GM12878 (cell line): ENCODE results near the gene KCNH5. TPM values are rescaled to one million over a fixed set of nuclear protein-coding genes. Genes with fewer than 3 reads are reported as not detected.

ENCODE experiments used
- ATAC-seq: fragments of 200-7000 bp; cut with Tn5 transposase; 3 replicates; pipeline ENCODE4 v1.9.1; 2020; ENCODE audit warnings: mild to moderate bottlenecking, moderate library complexity
- BruUV-seq: library from RNA; stranded (reverse); fragments of 400-500 nt; replicated peaks from 2 replicates; lab custom pipeline; 2021; lab: Mats Ljungman, UMichigan
- CTCF ChIA-PET: fragments of 300-600 bp; sonication (Branson Sonifier 250); formaldehyde crosslinking; extraction: SDS; loops from one replicate; lab custom pipeline; 2021; ENCODE audit warnings: inconsistent platforms; lab: Yijun Ruan, JAX
- POLR2A ChIA-PET: fragments of 350-600 bp; formaldehyde crosslinking; extraction: SDS; loops from one replicate; lab custom pipeline; 2021; ENCODE audit warnings: inconsistent platforms; lab: Charles Lee
- RAD21 ChIA-PET: fragments of 300-600 bp; sonication (Branson Sonifier 250); formaldehyde crosslinking; loops from one replicate; lab custom pipeline; 2023; ENCODE audit warnings: antibody characterized with exemption; ENCODE audit not compliant: unreplicated experiment; lab: Charles Lee
- SMC1A ChIA-PET: fragments of 300-600 bp; sonication (Branson Sonifier 250); formaldehyde crosslinking; loops from one replicate; lab custom pipeline; 2023; ENCODE audit not compliant: unreplicated experiment, uncharacterized antibody; lab: Charles Lee
- DNase-seq: peaks from one replicate; pipeline ENCODE4 v3.0.0-alpha.2; 2011; ENCODE audit warnings: low read depth, low spot score
- FAIRE-seq: peaks from 3 replicates; lab custom pipeline; 2011; peaks lifted over from hg19 to GRCh38; lab: Jason Lieb, UNC
- H2AFZ ChIP-seq: 2 replicates; pipeline ENCODE4 v1.6.0; 2011; ENCODE audit warnings: low read depth, low read length, control low read depth; ENCODE audit not compliant: control insufficient read depth
- H3K27ac ChIP-seq: 2 replicates; pipeline ENCODE4 v1.5.1; 2011; ENCODE audit warnings: control low read depth; ENCODE audit not compliant: control insufficient read depth, insufficient read depth
- H3K27me3 ChIP-seq, 2 experiments: replicated peaks in 1 of 2; 2 replicates each; pipeline versions ENCODE4 v1.6.0 to v1.6.1; 2011; ENCODE audit warnings: low read length in 1 of 2; ENCODE audit not compliant: control insufficient read depth in 2 of 2, insufficient read depth in 2 of 2
- H3K36me3 ChIP-seq, 2 experiments: 2 replicates each; pipeline ENCODE4 v1.5.1; 2011; ENCODE audit warnings: low read length in 1 of 2; ENCODE audit not compliant: control insufficient read depth in 2 of 2, insufficient read depth in 2 of 2
- H3K4me1 ChIP-seq: 2 replicates; pipeline ENCODE4 v1.6.1; 2011; ENCODE audit warnings: mild to moderate bottlenecking, low read length, moderate library complexity, mixed read lengths; ENCODE audit not compliant: control insufficient read depth, insufficient read depth
- H3K4me2 ChIP-seq: 2 replicates; pipeline ENCODE4 v1.6.0; 2011; ENCODE audit warnings: control low read depth; ENCODE audit not compliant: control insufficient read depth, insufficient read depth
- H3K4me3 ChIP-seq: fragments of 200-600 bp; sonication (generic); 2 replicates; pipeline ENCODE4 v1.5.1; 2016
- H3K79me2 ChIP-seq: 2 replicates; pipeline ENCODE4 v1.6.0; 2011; ENCODE audit warnings: low read length; ENCODE audit not compliant: control insufficient read depth, insufficient read depth
- H3K9ac ChIP-seq: 2 replicates; pipeline ENCODE4 v1.8.0; 2011; ENCODE audit warnings: low read length, control low read depth, mixed read lengths; ENCODE audit not compliant: control insufficient read depth, insufficient read depth
- H3K9me3 ChIP-seq: replicated peaks from 3 replicates; pipeline ENCODE4 v1.5.1; 2011; ENCODE audit warnings: mild to moderate bottlenecking, low read length; ENCODE audit not compliant: control insufficient read depth, insufficient read depth
- H4K20me1 ChIP-seq: 2 replicates; pipeline ENCODE4 v1.6.0; 2011; ENCODE audit not compliant: control insufficient read depth, insufficient read depth
- CREM ChIP-seq: IDR thresholded peaks from 2 replicates; pipeline ENCODE4 v1.6.1; 2014; ENCODE audit warnings: antibody characterized with exemption, low read depth
- DPF2 ChIP-seq: fragments of 450-650 bp; IDR thresholded peaks from 2 replicates; pipeline ENCODE4 v1.6.1; 2017; ENCODE audit warnings: mild to moderate bottlenecking
- GABPA ChIP-seq: IDR thresholded peaks from 2 replicates; pipeline ENCODE4 v1.6.1; 2014; ENCODE audit warnings: antibody characterized with exemption, low read depth, mild to moderate bottlenecking, inconsistent platforms
- NR2C1 ChIP-seq: fragments of 450-650 bp; IDR thresholded peaks from 2 replicates; pipeline ENCODE4 v1.6.1; 2017; ENCODE audit warnings: antibody characterized with exemption, mild to moderate bottlenecking, moderate library complexity
- NR2C2 ChIP-seq: IDR thresholded peaks from 2 replicates; pipeline ENCODE4 v1.6.1; 2011; ENCODE audit warnings: borderline replicate concordance, low read depth; ENCODE audit not compliant: control insufficient read depth, insufficient read length
- PAX5 ChIP-seq: IDR thresholded peaks from 2 replicates; pipeline ENCODE4 v1.6.1; 2011; ENCODE audit warnings: low read depth, low read length, borderline replicate concordance
- PML ChIP-seq: IDR thresholded peaks from 2 replicates; pipeline ENCODE4 v1.6.1; 2012; ENCODE audit warnings: low read length, inconsistent platforms
- SIN3A ChIP-seq: IDR thresholded peaks from 2 replicates; pipeline ENCODE4 v1.6.1; 2012; ENCODE audit warnings: low read depth, low read length, improper control_type of control experiment
- SREBF1 ChIP-seq: IDR thresholded peaks from 2 replicates; pipeline ENCODE4 v1.6.1; 2012; ENCODE audit warnings: mild to moderate bottlenecking, low read length
- YBX1 ChIP-seq: fragments of 450-650 bp; IDR thresholded peaks from 2 replicates; pipeline ENCODE4 v1.6.1; 2016; ENCODE audit warnings: antibody characterized with exemption
- ZSCAN29 ChIP-seq: fragments of 450-650 bp; IDR thresholded peaks from 2 replicates; pipeline ENCODE4 v1.6.1; 2017; ENCODE audit warnings: mild to moderate bottlenecking, moderate library complexity
- WGBS: methylation state at CpG from one replicate; pipeline ENCODE4 v1.1.6; 2016; ENCODE audit warnings: low lambda C conversion rate; ENCODE audit not compliant: insufficient replicate concordance, insufficient coverage; ENCODE audit errors: missing lambda C conversion rate; 5-methylcytosine and 5-hydroxymethylcytosine counted together
- in situ Hi-C: fragments of 300-500 bp; cut with MboI; formaldehyde crosslinking; loops from 9 replicates; pipeline ENCODE4 v1.14.3; 2018; ENCODE audit warnings: mixed read lengths
- intact Hi-C: fragments of 100-400 bp; cut with micrococcal nuclease; formaldehyde crosslinking; loops from one replicate; pipeline ENCODE4 v1.14.2; 2022; ENCODE audit not compliant: unreplicated experiment
- polyA plus RNA-seq, 11 experiments: library from polyadenylated mRNA; depleted of rRNA in 4 of 11; unstranded in 6 of 11; stranded (reverse) in 5 of 11; fragments of >200 nt; fragmentation: Nextera tagmentation in 4 of 11; fragmentation: Illumina TruSeq in 1 of 11; extraction: Ambion mirVana in 4 of 11; extraction: Trizol in 1 of 11; gene quantifications; 1 replicate in 1 of 11; 2 replicates in 10 of 11; pipeline versions ENCODE4 v1.2.1 to v1.2.3, GENCODE V29; 2011 to 2016; ENCODE audit warnings: inconsistent platforms in 2 of 11, missing spikeins in 2 of 11, low read depth in 1 of 11
- total RNA-seq, 4 experiments: library from RNA; depleted of rRNA in 3 of 4; stranded (reverse); fragments of >200 nt in 3 of 4; fragmentation: Illumina TruSeq in 1 of 4; extraction: Trizol in 1 of 4; gene quantifications; 2 replicates each; pipeline versions ENCODE4 v1.2.1 to v1.2.3, GENCODE V29; 2013 to 2021
- TF ChIP-seq, protein P1 (sequence below): IDR thresholded peaks from 2 replicates; pipeline ENCODE4 v1.6.1; 2012; ENCODE audit warnings: mild to moderate bottlenecking, low read depth, low read length
- TF ChIP-seq, protein P2 (sequence below): IDR thresholded peaks from 2 replicates; pipeline ENCODE4 v1.6.1; 2011; ENCODE audit warnings: mild to moderate bottlenecking, low read depth, low read length, moderate library complexity; ENCODE audit not compliant: insufficient replicate concordance

The KCNH5 gene
- total and polyA plus RNA-seq, 10 of the 15 experiments (the other 5 are each of a cell fraction or from before 2014, with no cell fraction given): under 0.01 to 0.04 (median 0.04) TPM; not detected in 7

DNA sequence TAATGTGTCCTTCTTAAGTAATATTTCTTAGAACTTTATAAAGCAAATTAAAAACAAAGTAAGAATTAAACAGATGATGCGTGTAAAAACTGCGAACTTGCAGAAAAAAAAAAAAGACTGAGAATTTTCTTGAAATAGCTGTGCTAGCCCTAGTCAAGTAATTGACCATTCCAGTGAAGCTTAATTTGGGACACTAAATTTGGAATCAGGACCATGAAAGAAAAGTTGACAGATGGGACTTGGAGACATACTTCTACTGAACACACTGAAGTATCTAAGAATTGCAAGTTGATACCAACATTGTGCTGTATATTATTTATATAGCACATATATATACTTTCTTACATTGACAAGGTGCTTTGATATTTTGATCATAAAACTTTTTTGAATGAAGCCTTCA, 386.6 kb downstream of the KCNH5 start:
- H3K27ac ChIP-seq: no peak overlapping the region
- H3K4me2 ChIP-seq: no peak overlapping the region
- DNase-seq: no peak
- no peak for ATAC-seq
- 100% methylated on average over 2 of the region's 2 CpGs for WGBS
- ChIA-PET CTCF (no interaction called here), POLR2A (no interaction called here), SMC1A (interaction anchor here (0.7 kb wide), 1 partner anchor 56 kb away, joined by 3 read pairs; no protein-coding TSS in a partner anchor), RAD21 (no interaction called here)
- no TSS peak for BruUV-seq
- H2AFZ ChIP-seq: no peak overlapping the region
- no peaks in the 10 kb centered on the region for H3K27me3 ChIP-seq
- H3K36me3 ChIP-seq: no peaks in the 10 kb centered on the region
- H3K9me3 ChIP-seq: no peaks in the 10 kb centered on the region
- no peaks in the 10 kb centered on the region for H3K79me2 ChIP-seq
- H3K4me1 ChIP-seq: no peaks in the 10 kb centered on the region
- in situ Hi-C loops (no loop called here), intact Hi-C loops (no loop called here)
- H3K9ac ChIP-seq: no peak overlapping the region
- no peak for TF ChIP-seq GABPA
- no peaks in the 10 kb centered on the region for H4K20me1 ChIP-seq
- no peak for FAIRE-seq
- no peak overlapping the region for H3K4me3 ChIP-seq

DNA sequence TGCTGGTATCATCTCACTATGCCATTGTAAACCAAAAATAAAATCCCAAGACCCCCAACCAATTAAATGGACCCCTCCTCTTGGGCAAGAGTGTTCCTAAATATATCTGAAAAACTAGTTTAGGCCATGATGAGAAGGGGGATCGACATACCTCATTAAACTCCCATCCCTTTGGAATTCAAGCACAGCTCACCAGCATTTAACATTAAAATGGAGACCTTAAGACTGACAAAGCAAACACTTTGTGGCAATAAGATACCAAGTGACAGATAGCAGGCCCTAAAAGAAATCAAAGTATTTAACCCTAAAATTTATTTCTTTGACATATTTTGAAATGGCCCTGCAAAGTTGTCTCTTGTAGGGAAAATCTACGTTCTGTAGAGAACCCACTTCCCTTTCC, 387.9 kb downstream of the KCNH5 start:
- 0% methylated on average over 2 of the region's 2 CpGs for WGBS
- Histone ChIP-seq H3K9me3 (no peaks in the 10 kb centered on the region), H3K4me3 (no peak overlapping the region), H4K20me1 (no peaks in the 10 kb centered on the region), H3K36me3 (no peaks in the 10 kb centered on the region), H3K79me2 (no peaks in the 10 kb centered on the region), H2AFZ (no peak overlapping the region), H3K9ac (no peak overlapping the region), H3K4me2 (no peak overlapping the region), H3K27ac (no peak overlapping the region), H3K4me1 (no peaks in the 10 kb centered on the region), H3K27me3 (no peaks in the 10 kb centered on the region)
- DNase-seq (no peak), FAIRE-seq (no peak), ATAC-seq (no peak)
- no peak for TF ChIP-seq SREBF1
- TF ChIP-seq, protein P1, sequence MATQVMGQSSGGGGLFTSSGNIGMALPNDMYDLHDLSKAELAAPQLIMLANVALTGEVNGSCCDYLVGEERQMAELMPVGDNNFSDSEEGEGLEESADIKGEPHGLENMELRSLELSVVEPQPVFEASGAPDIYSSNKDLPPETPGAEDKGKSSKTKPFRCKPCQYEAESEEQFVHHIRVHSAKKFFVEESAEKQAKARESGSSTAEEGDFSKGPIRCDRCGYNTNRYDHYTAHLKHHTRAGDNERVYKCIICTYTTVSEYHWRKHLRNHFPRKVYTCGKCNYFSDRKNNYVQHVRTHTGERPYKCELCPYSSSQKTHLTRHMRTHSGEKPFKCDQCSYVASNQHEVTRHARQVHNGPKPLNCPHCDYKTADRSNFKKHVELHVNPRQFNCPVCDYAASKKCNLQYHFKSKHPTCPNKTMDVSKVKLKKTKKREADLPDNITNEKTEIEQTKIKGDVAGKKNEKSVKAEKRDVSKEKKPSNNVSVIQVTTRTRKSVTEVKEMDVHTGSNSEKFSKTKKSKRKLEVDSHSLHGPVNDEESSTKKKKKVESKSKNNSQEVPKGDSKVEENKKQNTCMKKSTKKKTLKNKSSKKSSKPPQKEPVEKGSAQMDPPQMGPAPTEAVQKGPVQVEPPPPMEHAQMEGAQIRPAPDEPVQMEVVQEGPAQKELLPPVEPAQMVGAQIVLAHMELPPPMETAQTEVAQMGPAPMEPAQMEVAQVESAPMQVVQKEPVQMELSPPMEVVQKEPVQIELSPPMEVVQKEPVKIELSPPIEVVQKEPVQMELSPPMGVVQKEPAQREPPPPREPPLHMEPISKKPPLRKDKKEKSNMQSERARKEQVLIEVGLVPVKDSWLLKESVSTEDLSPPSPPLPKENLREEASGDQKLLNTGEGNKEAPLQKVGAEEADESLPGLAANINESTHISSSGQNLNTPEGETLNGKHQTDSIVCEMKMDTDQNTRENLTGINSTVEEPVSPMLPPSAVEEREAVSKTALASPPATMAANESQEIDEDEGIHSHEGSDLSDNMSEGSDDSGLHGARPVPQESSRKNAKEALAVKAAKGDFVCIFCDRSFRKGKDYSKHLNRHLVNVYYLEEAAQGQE: no peak
- TF ChIP-seq DPF2: no peak
- TF ChIP-seq CREM: no peak
- TF ChIP-seq PML: no peak
- TF ChIP-seq, protein P2, sequence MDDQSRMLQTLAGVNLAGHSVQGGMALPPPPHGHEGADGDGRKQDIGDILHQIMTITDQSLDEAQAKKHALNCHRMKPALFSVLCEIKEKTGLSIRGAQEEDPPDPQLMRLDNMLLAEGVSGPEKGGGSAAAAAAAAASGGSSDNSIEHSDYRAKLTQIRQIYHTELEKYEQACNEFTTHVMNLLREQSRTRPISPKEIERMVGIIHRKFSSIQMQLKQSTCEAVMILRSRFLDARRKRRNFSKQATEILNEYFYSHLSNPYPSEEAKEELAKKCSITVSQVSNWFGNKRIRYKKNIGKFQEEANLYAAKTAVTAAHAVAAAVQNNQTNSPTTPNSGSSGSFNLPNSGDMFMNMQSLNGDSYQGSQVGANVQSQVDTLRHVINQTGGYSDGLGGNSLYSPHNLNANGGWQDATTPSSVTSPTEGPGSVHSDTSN: no peak
- TF ChIP-seq SIN3A: no peak
- TF ChIP-seq NR2C2: no peak
- no peak for TF ChIP-seq YBX1
- no peak for TF ChIP-seq ZSCAN29
- TF ChIP-seq NR2C1: no peak
- no peak for TF ChIP-seq PAX5
- ChIA-PET POLR2A (no interaction called here), RAD21 (no interaction called here), SMC1A (interaction anchor here (1.4 kb wide), 1 partner anchor 89 kb away, joined by 3 read pairs; no protein-coding TSS in a partner anchor), CTCF (no interaction called here)
- BruUV-seq: no TSS peak
- intact Hi-C loops (no loop called here), in situ Hi-C loops (no loop called here)
